ENCODE data around the gene RPL38.

DNA sequence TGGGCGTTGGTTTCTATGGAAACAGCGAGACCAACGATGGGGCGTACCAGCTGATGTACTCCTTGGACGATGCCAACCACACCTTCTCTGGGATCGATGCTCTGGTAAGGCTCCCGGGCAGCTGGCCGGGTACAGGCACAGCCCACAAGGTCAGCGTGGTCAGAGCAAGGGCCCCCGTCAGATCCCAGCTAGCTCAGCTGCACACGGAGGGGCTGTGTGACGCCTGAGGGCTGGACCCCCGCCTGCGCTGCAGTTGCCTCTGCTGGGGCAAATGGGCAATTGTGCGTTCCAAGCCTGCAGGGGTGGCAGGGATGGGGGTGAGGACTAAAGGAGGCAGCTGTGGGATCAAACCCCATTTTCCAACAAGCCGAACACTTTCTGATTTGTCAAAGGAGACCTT is 27.4 kb downstream of the RPL38 start:
- TF ChIP-seq POLR2A (IDR thresholded peaks at IDR 0.05; ENCODE audit: low read length), result no peak
- TF ChIP-seq GATA1 (IDR thresholded peaks at IDR 0.05; ENCODE audit: low read depth, low read length), result no peak
